ENCODE results near the gene STK16.
A peak's percentile ranks its signal among the peaks of the same experiment; 100 is the strongest.

The STK16 gene

GRCh38 chr2:219252084-219252483 is 6.8 kb downstream of the STK16 start:
- TF ChIP-seq TAF1 (IDR thresholded peaks at IDR 0.05; ENCODE audit: low read depth) (no peak), USF1 (IDR thresholded peaks at IDR 0.05) (no peak), NFIC (IDR thresholded peaks at IDR 0.05) (no peak), CEBPB (IDR thresholded peaks at IDR 0.05) (no peak), FOXM1 (IDR thresholded peaks at IDR 0.05; ENCODE audit: borderline replicate concordance, low read depth) (no peak), YY1 (IDR thresholded peaks at IDR 0.05; ENCODE audit: low read depth) (no peak), ZBTB7A (IDR thresholded peaks at IDR 0.05; ENCODE audit: low read depth) (no peak), EGR1 (IDR thresholded peaks at IDR 0.05) (no peak), MAX (IDR thresholded peaks at IDR 0.05) (no peak), RAD21 (IDR thresholded peaks at IDR 0.05; ENCODE audit: low read depth) (no peak), TEAD4 (IDR thresholded peaks at IDR 0.05) (no peak), TCF12 (IDR thresholded peaks at IDR 0.05; ENCODE audit: low read depth) (no peak), EP300 (IDR thresholded peaks at IDR 0.05; ENCODE audit: borderline replicate concordance) (no peak), CREB1 (IDR thresholded peaks at IDR 0.05; ENCODE audit: low read depth) (no peak)
- TF ChIP-seq, protein P1, sequence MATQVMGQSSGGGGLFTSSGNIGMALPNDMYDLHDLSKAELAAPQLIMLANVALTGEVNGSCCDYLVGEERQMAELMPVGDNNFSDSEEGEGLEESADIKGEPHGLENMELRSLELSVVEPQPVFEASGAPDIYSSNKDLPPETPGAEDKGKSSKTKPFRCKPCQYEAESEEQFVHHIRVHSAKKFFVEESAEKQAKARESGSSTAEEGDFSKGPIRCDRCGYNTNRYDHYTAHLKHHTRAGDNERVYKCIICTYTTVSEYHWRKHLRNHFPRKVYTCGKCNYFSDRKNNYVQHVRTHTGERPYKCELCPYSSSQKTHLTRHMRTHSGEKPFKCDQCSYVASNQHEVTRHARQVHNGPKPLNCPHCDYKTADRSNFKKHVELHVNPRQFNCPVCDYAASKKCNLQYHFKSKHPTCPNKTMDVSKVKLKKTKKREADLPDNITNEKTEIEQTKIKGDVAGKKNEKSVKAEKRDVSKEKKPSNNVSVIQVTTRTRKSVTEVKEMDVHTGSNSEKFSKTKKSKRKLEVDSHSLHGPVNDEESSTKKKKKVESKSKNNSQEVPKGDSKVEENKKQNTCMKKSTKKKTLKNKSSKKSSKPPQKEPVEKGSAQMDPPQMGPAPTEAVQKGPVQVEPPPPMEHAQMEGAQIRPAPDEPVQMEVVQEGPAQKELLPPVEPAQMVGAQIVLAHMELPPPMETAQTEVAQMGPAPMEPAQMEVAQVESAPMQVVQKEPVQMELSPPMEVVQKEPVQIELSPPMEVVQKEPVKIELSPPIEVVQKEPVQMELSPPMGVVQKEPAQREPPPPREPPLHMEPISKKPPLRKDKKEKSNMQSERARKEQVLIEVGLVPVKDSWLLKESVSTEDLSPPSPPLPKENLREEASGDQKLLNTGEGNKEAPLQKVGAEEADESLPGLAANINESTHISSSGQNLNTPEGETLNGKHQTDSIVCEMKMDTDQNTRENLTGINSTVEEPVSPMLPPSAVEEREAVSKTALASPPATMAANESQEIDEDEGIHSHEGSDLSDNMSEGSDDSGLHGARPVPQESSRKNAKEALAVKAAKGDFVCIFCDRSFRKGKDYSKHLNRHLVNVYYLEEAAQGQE (IDR thresholded peaks at IDR 0.05; ENCODE audit: low read depth) = no peak

GRCh38 chr2:219252570-219252899 is 7.3 kb downstream of the STK16 start:
- TF ChIP-seq TCF12 (IDR thresholded peaks at IDR 0.05; ENCODE audit: low read depth) (no peak), CREB1 (IDR thresholded peaks at IDR 0.05; ENCODE audit: low read depth) (no peak), CEBPB (IDR thresholded peaks at IDR 0.05) (no peak), TEAD4 (IDR thresholded peaks at IDR 0.05) (no peak), ZBTB7A (IDR thresholded peaks at IDR 0.05; ENCODE audit: low read depth) (no peak), USF1 (IDR thresholded peaks at IDR 0.05) (no peak), YY1 (IDR thresholded peaks at IDR 0.05; ENCODE audit: low read depth) (no peak), EGR1 (IDR thresholded peaks at IDR 0.05) (no peak)
- TF ChIP-seq, protein P1 (IDR thresholded peaks at IDR 0.05; ENCODE audit: low read depth) = no peak

GRCh38 chr2:219252900-219253752 is 7.8 kb downstream of the STK16 start, which contains the start of gene TUBA4B:
TSS of gene TUBA4B (plus strand) at chr2:219253243. CDS start at chr2:219253408, 165 bp downstream.
- peak; percentile 94 for TF ChIP-seq MAX (IDR thresholded peaks at IDR 0.05)
- no peak for TF ChIP-seq TCF12 (IDR thresholded peaks at IDR 0.05; ENCODE audit: low read depth)
- 0 out of 2 replicates have a peak, but pooled peaks have one; percentile 5 for TF ChIP-seq TAF1 (IDR thresholded peaks at IDR 0.05; ENCODE audit: low read depth)
- peak; percentile 20; the same call in 1 of the 2 replicates for TF ChIP-seq ZBTB7A (IDR thresholded peaks at IDR 0.05; ENCODE audit: low read depth)

DNA sequence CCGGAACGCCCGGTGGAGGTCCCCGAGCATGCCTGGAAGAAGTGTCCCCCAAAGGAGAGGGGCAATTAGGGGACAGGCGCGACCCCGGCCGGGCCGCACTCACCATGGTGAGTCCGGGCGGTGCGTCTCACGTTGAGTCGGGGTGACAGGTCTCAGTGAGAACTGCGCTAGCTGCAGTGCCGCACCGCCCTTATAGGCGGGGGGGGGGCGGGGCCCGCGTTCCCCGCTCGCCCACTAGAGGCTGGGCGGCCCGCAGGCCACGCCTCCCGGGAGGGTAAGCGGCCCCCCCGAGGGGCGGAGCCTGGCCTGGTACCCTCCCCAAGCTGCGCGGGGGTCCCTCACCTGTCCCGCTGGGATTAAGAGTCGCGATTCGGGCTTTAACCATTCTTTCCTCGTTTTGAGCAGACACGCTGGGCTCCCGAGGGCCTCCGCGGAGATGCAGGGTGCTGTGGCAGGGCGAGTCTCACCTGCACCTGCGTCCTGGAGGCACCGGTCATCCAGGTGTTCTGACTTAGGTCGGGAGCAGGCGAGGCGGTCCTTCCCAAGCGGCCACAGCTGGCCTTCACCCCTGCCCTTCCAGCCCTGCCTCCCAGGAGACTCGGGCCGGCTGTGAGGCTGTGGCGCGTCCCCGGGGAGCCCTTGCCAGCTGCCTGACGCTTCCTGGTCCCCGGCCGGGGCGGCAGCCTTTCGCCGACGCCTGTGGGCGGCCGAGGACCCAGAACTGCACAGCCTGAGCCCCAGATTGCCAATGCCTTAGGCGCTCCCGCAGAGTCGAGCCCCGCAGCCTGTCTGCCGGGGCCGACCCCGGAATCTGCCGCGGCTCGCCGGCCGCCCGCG is 8.7 kb downstream of the STK16 start, which contains the start of gene TUBA4A:
TSS of gene TUBA4A (minus strand) at position 166 of the 837 bp plus-strand sequence. CDS start at position 106, 60 bp downstream.
- TF ChIP-seq ZBTB7A (IDR thresholded peaks at IDR 0.05; ENCODE audit: low read depth) (peak; percentile 94), YY1 (IDR thresholded peaks at IDR 0.05; ENCODE audit: low read depth) (no peak), TAF1 (IDR thresholded peaks at IDR 0.05; ENCODE audit: low read depth) (0 out of 2 replicates have a peak, but pooled peaks have one; percentile 25), EP300 (IDR thresholded peaks at IDR 0.05; ENCODE audit: borderline replicate concordance) (no peak), NFIC (IDR thresholded peaks at IDR 0.05) (no peak), MAX (IDR thresholded peaks at IDR 0.05) (peak; percentile 30), TEAD4 (IDR thresholded peaks at IDR 0.05) (no peak), RAD21 (IDR thresholded peaks at IDR 0.05; ENCODE audit: low read depth) (no peak), TCF12 (IDR thresholded peaks at IDR 0.05; ENCODE audit: low read depth) (0 out of 2 replicates have a peak, but pooled peaks have one; percentile 41), EGR1 (IDR thresholded peaks at IDR 0.05) (no peak), CEBPB (IDR thresholded peaks at IDR 0.05) (no peak)
